ENCODE results near the gene SGK1. TPM values are rescaled to one million over a fixed set of nuclear protein-coding genes. Genes with fewer than 3 reads are reported as not detected.

SGK1 gene
- total RNA-seq, 1 experiment from 2014 or later, result 7.8 TPM

GRCh38 chr6:134257516-134257915, 60.4 kb downstream of the SGK1 start:
- no peak overlapping the region; a peak in 1 of 7 replicates for H3K27ac Mint-ChIP-seq
- Histone ChIP-seq H2BK15ac (ENCODE audit: low read depth, low read length) (no peak overlapping the region), H2BK5ac (ENCODE audit: insufficient read length, low read length) (no peak overlapping the region), H3K27me3 (ENCODE audit: insufficient read depth, low read length) (no peaks in the 10 kb centered on the region), H3T11ph (ENCODE audit: low read length) (no peak overlapping the region), H2AFZ (ENCODE audit: low read length) (no peak overlapping the region), H3K23me2 (ENCODE audit: insufficient read length, low read depth, low read length, poor library complexity, severe bottlenecking) (no peaks in the 10 kb centered on the region), H3K79me1 (ENCODE audit: insufficient read depth, low read depth, low read length, poor library complexity, severe bottlenecking) (no peaks in the 10 kb centered on the region), H2BK12ac (ENCODE audit: insufficient read length, low read depth, low read length) (no peak overlapping the region), H4K20me1 (ENCODE audit: control insufficient read depth, insufficient read depth, insufficient read length) (no peaks in the 10 kb centered on the region), H3K14ac (ENCODE audit: insufficient read depth, low read length) (no peak overlapping the region), H3K18ac (ENCODE audit: insufficient read length, low read depth, low read length) (no peak overlapping the region), H3K79me2 (ENCODE audit: insufficient read depth, low read length) (no peaks in the 10 kb centered on the region), H3K9me3 (ENCODE audit: control insufficient read depth, low read depth, low read length) (no peaks in the 10 kb centered on the region), H4K5ac (ENCODE audit: insufficient read length, low read depth, low read length) (no peak overlapping the region), H4K91ac (ENCODE audit: insufficient read length, low read depth, low read length) (no peak overlapping the region), H4K8ac (replicated peaks; ENCODE audit: insufficient read length, low read depth, low read length) (no peak overlapping the region), H2AK5ac (ENCODE audit: insufficient read length, low read length) (no peak overlapping the region), H3K4me1 (ENCODE audit: insufficient read depth, low read length) (no peaks in the 10 kb centered on the region), H3K23ac (ENCODE audit: insufficient read length, low read depth, low read length) (no peak overlapping the region), H3K27ac (ENCODE audit: insufficient read length, low read depth, low read length) (no peak overlapping the region), H3K56ac (ENCODE audit: insufficient read length, low read depth, low read length) (no peak overlapping the region), H2BK120ac (ENCODE audit: low read depth, low read length, poor library complexity, severe bottlenecking) (no peak overlapping the region), H2BK20ac (ENCODE audit: low read depth, low read length, poor library complexity, severe bottlenecking) (no peak overlapping the region), H3K4me2 (ENCODE audit: insufficient read depth, insufficient read length, low read length) (no peak overlapping the region), H3K4ac (ENCODE audit: low read depth, low read length) (no peak overlapping the region), H3K9ac (ENCODE audit: extremely low read depth, insufficient read length, low read length) (no peak overlapping the region)
- H3K4me3 Mint-ChIP-seq, result no peak overlapping the region
- DNase-seq, result no peak
- no peaks in the 10 kb centered on the region for H3K27me3 Mint-ChIP-seq (ENCODE audit: low read depth)
- TF ChIP-seq CTCF (conservative IDR thresholded peaks at IDR 0.05), result no peak
- no CpG with 5 or more reads among the region's 3 CpGs for WGBS (ENCODE audit: extremely low coverage, insufficient read length, low lambda C conversion rate)
- H3K9me3 Mint-ChIP-seq, result no peaks in the 10 kb centered on the region; a peak in 1 of 5 replicates
- H3K36me3 Mint-ChIP-seq (ENCODE audit: insufficient read depth in 1 of 3, low read depth in 3 of 3), result no peaks in the 10 kb centered on the region; a peak in 2 of 7 replicates
- peaks cover 4 to 6% of the 10 kb centered on the region in 2 experiments; a peak in 2 of 4 replicates for H3K4me1 Mint-ChIP-seq
